K562 (cell line): ENCODE measurements around the gene BOLA3. TPM values are rescaled to one million over a fixed set of nuclear protein-coding genes. Genes with fewer than 3 reads are reported as not detected.

ENCODE experiments used
- ARHGAP35 ChIP-seq: fragments of 450-650 bp; IDR thresholded peaks from 2 replicates; pipeline ENCODE4 v1.6.1; 2018; ENCODE audit not compliant: partially characterized antibody
- CHD7 ChIP-seq: fragments of 200-600 bp; sonication (generic); IDR thresholded peaks from one replicate; pipeline ENCODE4 v1.6.1; 2012; ENCODE audit warnings: mild to moderate bottlenecking, low read depth, low read length, inconsistent platforms
- EGR1 ChIP-seq: fragments of 450-650 bp; conservative IDR thresholded peaks from 2 replicates; pipeline ENCODE4 v1.6.1; 2017; ENCODE audit warnings: mild to moderate bottlenecking
- ELF2 ChIP-seq: fragments of 250-450 bp; sonication (Bioruptor Pico); IDR thresholded peaks from 2 replicates; pipeline ENCODE4 v1.5.0; 2021; ENCODE audit warnings: mild to moderate bottlenecking
- FOXM1 ChIP-seq, 2 experiments: fragments of 450-650 bp in 1 of 2; sonication (generic) in 1 of 2; formaldehyde crosslinking in 1 of 2; IDR thresholded peaks; 2 replicates each; pipeline versions ENCODE4 v1.6.1 to v1.9.0; 2017 to 2022; ENCODE audit warnings: low read depth in 2 of 2, mild to moderate bottlenecking in 2 of 2, missing genetic modification reagents in 1 of 2, moderate library complexity in 1 of 2
- MXI1 ChIP-seq: IDR thresholded peaks from 2 replicates; pipeline ENCODE4 v1.6.1; 2011; ENCODE audit warnings: low read depth, mild to moderate bottlenecking, improper control_type of control experiment, low read length
- SREBF2 ChIP-seq: sonication (generic); formaldehyde crosslinking; IDR thresholded peaks from 2 replicates; pipeline ENCODE4 v1.4.0; 2020; ENCODE audit warnings: mild to moderate bottlenecking, missing genetic modification reagents
- ZMIZ1 ChIP-seq, 2 experiments: fragments of 150-350 bp in 1 of 2; IDR thresholded peaks; 2 replicates each; pipeline ENCODE4 v1.6.1; 2012 to 2016; ENCODE audit warnings: low read depth in 2 of 2, low read length in 2 of 2, mild to moderate bottlenecking in 1 of 2, moderate library complexity in 1 of 2
- ZNF444 ChIP-seq: fragments of 250-450 bp; sonication (Bioruptor Pico); IDR thresholded peaks from 2 replicates; pipeline ENCODE4 v1.4.0; 2020; ENCODE audit warnings: mild to moderate bottlenecking, moderate library complexity
- ZNF79 ChIP-seq: fragments of 250-450 bp; sonication (Bioruptor Pico); IDR thresholded peaks from 2 replicates; pipeline ENCODE4 v1.4.0; 2020; ENCODE audit warnings: low read depth, mild to moderate bottlenecking, moderate library complexity
- polyA plus RNA-seq, 8 experiments: library from polyadenylated mRNA; depleted of rRNA in 4 of 8; stranded (reverse) in 5 of 8; unstranded in 3 of 8; fragments of >200 nt; fragmentation: Nextera tagmentation in 2 of 8; fragmentation: Illumina TruSeq in 1 of 8; extraction: Ambion mirVana in 2 of 8; extraction: Trizol in 1 of 8; gene quantifications; 2 replicates each; pipeline versions ENCODE4 v1.2.1 to v1.2.3, GENCODE V29; 2011 to 2014; ENCODE audit warnings: inconsistent platforms in 1 of 8, missing spikeins in 1 of 8
- total RNA-seq, 7 experiments: library from RNA; depleted of rRNA in 6 of 7; stranded (reverse); fragments of >200 nt in 6 of 7; fragmentation: Illumina TruSeq in 2 of 7; extraction: Trizol in 2 of 7; gene quantifications; 2 replicates each; pipeline versions ENCODE4 v1.2.1 to v1.2.3, GENCODE V29; 2011 to 2021; ENCODE audit warnings: low replicate concordance in 1 of 7
- TF ChIP-seq, protein P1 (sequence below): sonication (generic); formaldehyde crosslinking; IDR thresholded peaks from 2 replicates; pipeline ENCODE4 v1.8.0; 2022; ENCODE audit warnings: mild to moderate bottlenecking, missing genetic modification reagents

Gene BOLA3
- total and polyA plus RNA-seq, 9 of the 15 experiments (the other 6 are each of a cell fraction or from before 2014, with no cell fraction given): 149 to 619 (median 255) TPM

DNA sequence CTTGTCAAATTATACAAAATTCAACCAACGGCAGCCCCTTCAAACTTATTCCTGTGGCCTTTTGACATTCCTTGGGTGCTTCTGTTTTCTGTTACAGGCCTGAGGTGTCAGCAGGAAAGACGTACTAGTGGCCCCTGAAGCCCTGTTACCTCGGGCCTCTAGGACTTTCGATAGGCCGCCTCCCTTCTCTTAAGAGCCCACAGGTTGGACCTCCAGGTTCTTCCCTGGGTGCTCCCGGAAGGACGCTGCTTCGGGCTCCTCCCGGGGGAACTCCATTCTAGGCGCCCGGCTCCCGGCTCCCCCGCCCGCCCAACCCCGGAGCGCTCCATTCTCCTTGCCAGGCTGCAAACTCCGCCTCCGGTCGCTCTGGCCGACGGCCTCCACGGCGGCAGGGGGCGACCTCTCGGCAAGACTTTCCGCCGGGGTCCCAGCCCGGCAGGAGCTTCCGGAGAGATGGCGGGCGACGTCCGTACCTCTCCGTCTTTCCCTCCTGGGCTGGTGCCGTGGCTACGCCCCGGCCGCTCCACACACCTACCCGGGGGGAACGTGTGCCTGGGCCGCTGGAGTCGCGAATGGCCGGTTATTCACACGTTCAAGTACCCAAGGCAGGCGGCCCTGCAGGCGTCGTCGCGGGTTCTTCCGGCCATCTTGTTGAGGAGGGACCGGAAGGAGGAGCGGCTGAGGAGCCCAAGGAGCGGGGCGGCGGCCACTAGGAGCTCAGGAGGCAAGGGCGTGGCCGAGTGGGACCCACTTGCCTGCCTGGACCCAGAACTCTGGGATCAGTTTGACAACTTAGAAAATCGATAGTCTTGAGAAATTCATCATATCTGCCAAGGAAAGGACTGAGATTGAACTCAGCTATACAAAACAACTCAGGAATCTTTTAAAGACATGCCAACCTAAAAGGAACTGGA, 27.5 kb downstream of the BOLA3 start (continued):
- TF ChIP-seq, protein P1, sequence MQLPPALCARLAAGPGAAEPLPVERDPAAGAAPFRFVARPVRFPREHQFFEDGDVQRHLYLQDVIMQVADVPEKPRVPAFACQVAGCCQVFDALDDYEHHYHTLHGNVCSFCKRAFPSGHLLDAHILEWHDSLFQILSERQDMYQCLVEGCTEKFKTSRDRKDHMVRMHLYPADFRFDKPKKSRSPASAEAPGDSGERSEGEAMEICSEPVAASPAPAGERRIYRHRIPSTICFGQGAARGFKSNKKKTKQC (CRISPR knock-in tag): peak; percentile 86
- TF ChIP-seq ELF2 (CRISPR knock-in tag) (peak; percentile 86), EGR1 (no peak), FOXM1 (IDR thresholded peaks at IDR 0.05; ENCODE audit: low read depth) (peak; percentile 71), FOXM1 (CRISPR knock-in tag; IDR thresholded peaks at IDR 0.05; ENCODE audit: low read depth) (no peak; the same call in 1 of the 2 replicates), CHD7 (no peak), ZNF79 (CRISPR knock-in tag) (no peak), MXI1 (no peak), ARHGAP35 (no peak), SREBF2 (no peak), ZMIZ1 (IDR thresholded peaks at IDR 0.05; ENCODE audit: low read depth in 2 of 2, low read length in 2 of 2) (no peak), ZNF444 (no peak)
